ENCODE results near the gene CCDC136.
A peak's percentile ranks its signal among the peaks of the same experiment; 100 is the strongest.

Gene CCDC136

GRCh38 chr7:128867241-128867640 is 75.5 kb downstream of the CCDC136 start:
- no peaks in the 10 kb centered on the region for H3K36me3 ChIP-seq (ENCODE audit: control insufficient read depth, insufficient read depth, low read length)
- TF ChIP-seq, protein P1, sequence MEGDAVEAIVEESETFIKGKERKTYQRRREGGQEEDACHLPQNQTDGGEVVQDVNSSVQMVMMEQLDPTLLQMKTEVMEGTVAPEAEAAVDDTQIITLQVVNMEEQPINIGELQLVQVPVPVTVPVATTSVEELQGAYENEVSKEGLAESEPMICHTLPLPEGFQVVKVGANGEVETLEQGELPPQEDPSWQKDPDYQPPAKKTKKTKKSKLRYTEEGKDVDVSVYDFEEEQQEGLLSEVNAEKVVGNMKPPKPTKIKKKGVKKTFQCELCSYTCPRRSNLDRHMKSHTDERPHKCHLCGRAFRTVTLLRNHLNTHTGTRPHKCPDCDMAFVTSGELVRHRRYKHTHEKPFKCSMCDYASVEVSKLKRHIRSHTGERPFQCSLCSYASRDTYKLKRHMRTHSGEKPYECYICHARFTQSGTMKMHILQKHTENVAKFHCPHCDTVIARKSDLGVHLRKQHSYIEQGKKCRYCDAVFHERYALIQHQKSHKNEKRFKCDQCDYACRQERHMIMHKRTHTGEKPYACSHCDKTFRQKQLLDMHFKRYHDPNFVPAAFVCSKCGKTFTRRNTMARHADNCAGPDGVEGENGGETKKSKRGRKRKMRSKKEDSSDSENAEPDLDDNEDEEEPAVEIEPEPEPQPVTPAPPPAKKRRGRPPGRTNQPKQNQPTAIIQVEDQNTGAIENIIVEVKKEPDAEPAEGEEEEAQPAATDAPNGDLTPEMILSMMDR (IDR thresholded peaks at IDR 0.05): no peak
- H3K27me3 ChIP-seq (ENCODE audit: control insufficient read depth, insufficient read depth, low read length): no peaks in the 10 kb centered on the region
- no peak overlapping the region for H3K9ac ChIP-seq
- H3K27ac ChIP-seq: no peak overlapping the region
- peaks cover 5% of the 10 kb centered on the region for H3K79me2 ChIP-seq
- no peak overlapping the region for H2AFZ ChIP-seq
- no peak overlapping the region for H3K4me2 ChIP-seq (ENCODE audit: low read length)
- peaks cover 16% of the 10 kb centered on the region for H3K4me1 ChIP-seq
- no peak overlapping the region for H3K4me3 ChIP-seq (ENCODE audit: low read depth, low read length)
- H3K9me3 ChIP-seq (ENCODE audit: control insufficient read depth, low read length): no peaks in the 10 kb centered on the region

DNA sequence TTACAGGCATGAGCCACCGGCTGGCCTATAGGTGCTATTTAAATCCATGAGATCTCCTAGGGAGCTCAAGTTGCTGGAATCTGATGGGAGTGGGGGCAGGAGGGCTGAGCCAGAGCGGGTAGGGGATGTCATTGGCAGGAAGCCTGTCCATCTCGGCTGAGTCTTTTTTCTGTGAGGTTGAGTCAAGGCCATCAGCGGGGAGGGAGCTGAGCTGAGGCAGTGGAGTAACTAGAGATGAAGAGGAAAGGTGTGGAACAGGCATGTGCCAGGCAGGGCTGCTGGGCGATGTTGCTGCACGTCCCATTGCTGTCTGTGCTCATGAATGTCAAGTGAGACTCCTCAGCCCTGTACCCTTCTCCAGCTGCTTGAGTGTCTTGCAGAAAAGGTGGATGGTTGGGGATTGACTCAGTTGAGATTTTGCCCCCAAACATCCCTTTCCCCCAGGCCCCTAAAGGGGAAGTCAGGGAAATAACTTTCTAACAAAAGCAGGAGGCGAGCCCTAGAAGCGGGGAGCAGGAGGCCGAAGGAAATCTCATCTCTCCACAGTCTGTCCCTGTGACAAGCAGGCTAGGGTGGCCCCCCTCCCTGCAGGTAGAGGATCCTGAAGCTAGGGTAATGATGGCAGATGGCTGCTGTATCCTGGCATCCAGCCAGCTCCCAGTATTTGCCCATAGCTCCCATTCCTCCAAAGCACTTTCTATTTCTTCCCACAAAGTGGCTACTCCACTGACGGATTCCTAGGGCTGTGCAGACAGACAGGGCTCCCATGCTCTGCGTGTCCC is 76.3 kb downstream of the CCDC136 start:
- Histone ChIP-seq H3K4me1 (peaks cover 14% of the 10 kb centered on the region), H3K36me3 (ENCODE audit: control insufficient read depth, insufficient read depth, low read length) (no peaks in the 10 kb centered on the region), H3K27ac (no peak overlapping the region), H3K79me2 (peaks cover 5% of the 10 kb centered on the region), H3K4me2 (ENCODE audit: low read length) (peak overlapping the region; percentile 80), H3K9me3 (ENCODE audit: control insufficient read depth, low read length) (no peaks in the 10 kb centered on the region), H2AFZ (no peak overlapping the region), H3K9ac (no peak overlapping the region), H3K27me3 (ENCODE audit: control insufficient read depth, insufficient read depth, low read length) (no peaks in the 10 kb centered on the region), H3K4me3 (ENCODE audit: low read depth, low read length) (no peak overlapping the region)
- TF ChIP-seq, protein P1 (IDR thresholded peaks at IDR 0.05): no peak

DNA sequence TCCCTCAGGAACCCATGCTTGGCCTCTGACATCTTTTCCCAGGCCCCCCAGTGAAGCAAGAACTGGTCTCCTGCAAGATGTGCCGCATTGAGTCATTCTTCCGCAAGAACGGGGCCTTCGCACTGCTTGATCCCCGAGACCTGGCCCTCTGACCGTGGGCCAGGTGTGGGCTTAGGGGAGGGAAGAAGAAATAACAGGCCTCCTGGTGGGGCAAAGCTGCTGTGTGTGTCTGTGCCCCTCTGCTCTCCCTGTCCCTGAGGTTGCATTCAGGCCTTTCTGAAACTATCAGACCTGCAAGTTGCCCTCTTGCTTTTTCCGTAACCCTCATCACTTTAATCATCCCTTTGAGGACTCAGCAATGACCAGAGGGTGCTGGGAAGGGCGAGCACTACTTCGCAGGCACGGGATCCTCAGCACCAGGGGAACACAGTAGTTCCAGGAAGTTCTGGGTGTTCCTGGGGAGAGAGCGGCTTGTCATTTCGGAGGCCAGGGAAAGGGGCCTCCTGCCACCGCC is 76.9 kb downstream of the CCDC136 start:
- no peaks in the 10 kb centered on the region for H3K36me3 ChIP-seq (ENCODE audit: control insufficient read depth, insufficient read depth, low read length)
- no peak overlapping the region for H3K9ac ChIP-seq
- H3K4me3 ChIP-seq (ENCODE audit: low read depth, low read length): peak overlapping the region; percentile 42

DNA sequence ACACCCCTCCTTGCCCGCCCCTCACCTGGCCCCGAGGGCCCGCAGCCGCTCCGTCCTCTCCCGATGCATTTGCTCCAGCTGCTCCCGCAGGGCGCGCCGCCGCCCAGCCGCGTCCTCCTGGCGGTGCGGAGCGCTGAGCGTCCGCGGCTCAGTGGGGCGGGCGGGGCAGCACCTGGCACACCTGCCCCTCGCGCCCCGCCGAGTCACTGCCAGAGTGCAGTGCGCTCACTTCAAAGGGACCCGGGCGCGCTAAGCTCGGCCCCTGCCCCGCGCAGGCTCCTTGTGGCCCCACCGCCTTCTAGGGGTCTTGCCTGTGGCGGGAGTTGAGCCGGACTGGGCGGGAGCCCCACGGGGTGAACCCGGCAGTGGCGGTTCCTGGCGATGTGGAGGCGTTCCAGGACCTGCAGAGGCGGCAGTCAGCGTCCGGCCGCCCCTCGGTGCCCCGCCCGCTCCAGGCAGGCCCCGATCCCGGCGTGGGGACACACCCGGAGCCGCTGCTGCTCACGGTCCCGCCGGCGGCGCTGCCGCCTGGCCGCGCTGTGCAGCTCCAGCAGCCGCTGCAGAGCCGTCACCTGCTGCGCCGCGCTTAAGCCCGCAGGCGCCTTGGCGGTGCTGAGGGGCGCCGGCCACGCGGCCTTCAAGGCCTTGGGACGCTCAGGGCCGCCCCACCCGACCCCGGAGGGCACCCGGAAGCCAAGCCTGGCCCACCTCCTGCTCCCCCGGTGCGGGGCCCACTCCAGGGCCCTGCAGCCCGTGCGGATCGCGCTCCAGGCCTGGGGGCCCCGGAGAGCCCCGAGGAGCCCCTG is 77.6 kb downstream of the CCDC136 start:
- Histone ChIP-seq H3K79me2 (peaks cover 5% of the 10 kb centered on the region), H3K9me3 (ENCODE audit: control insufficient read depth, low read length) (no peaks in the 10 kb centered on the region), H3K4me1 (peaks cover 6% of the 10 kb centered on the region), H3K36me3 (ENCODE audit: control insufficient read depth, insufficient read depth, low read length) (no peaks in the 10 kb centered on the region), H3K9ac (no peak overlapping the region), H3K27ac (peak overlapping the region; percentile 22), H3K4me3 (ENCODE audit: low read depth, low read length) (peak overlapping the region; percentile 42), H3K27me3 (ENCODE audit: control insufficient read depth, insufficient read depth, low read length) (no peaks in the 10 kb centered on the region), H2AFZ (peak overlapping the region; percentile 80), H3K4me2 (ENCODE audit: low read length) (peak overlapping the region; percentile 80)
- TF ChIP-seq, protein P1 (IDR thresholded peaks at IDR 0.05): no peak

More for the DNA sequence above, 76.9 kb downstream of the CCDC136 start:
- peaks cover 11% of the 10 kb centered on the region for H3K4me1 ChIP-seq
- peaks cover 5% of the 10 kb centered on the region for H3K79me2 ChIP-seq
- H3K27ac ChIP-seq: peak overlapping the region; percentile 22
- no peaks in the 10 kb centered on the region for H3K9me3 ChIP-seq (ENCODE audit: control insufficient read depth, low read length)
- peak overlapping the region; percentile 80 for H3K4me2 ChIP-seq (ENCODE audit: low read length)
- H3K27me3 ChIP-seq (ENCODE audit: control insufficient read depth, insufficient read depth, low read length): no peaks in the 10 kb centered on the region
- H2AFZ ChIP-seq: peak overlapping the region; percentile 80
- TF ChIP-seq, protein P1 (IDR thresholded peaks at IDR 0.05): no peak

All from parathyroid adenoma (tissue), 2 donors.